H54 (cell line): ENCODE results near the gene KIAA1210.

Experiments
- DNase-seq: peaks from one replicate; pipeline ENCODE4 v3.0.0; 2011; ENCODE audit warnings: low spot score, mixed read lengths; ENCODE audit not compliant: insufficient read length
- FAIRE-seq: peaks from 3 replicates; lab custom pipeline; 2011; peaks lifted over from hg19 to GRCh38; lab: Jason Lieb, UNC
- POLR2A ChIP-seq: IDR thresholded peaks from 2 replicates; pipeline ENCODE4 v1.6.1; 2011; ENCODE audit warnings: low read depth, mild to moderate bottlenecking, low read length

The KIAA1210 gene

GRCh38 chrX:119121341-119121740 lies 6.3 kb downstream of the KIAA1210 start:
- TF ChIP-seq POLR2A: no peak
- FAIRE-seq (no peak), DNase-seq (no peak)

DNA sequence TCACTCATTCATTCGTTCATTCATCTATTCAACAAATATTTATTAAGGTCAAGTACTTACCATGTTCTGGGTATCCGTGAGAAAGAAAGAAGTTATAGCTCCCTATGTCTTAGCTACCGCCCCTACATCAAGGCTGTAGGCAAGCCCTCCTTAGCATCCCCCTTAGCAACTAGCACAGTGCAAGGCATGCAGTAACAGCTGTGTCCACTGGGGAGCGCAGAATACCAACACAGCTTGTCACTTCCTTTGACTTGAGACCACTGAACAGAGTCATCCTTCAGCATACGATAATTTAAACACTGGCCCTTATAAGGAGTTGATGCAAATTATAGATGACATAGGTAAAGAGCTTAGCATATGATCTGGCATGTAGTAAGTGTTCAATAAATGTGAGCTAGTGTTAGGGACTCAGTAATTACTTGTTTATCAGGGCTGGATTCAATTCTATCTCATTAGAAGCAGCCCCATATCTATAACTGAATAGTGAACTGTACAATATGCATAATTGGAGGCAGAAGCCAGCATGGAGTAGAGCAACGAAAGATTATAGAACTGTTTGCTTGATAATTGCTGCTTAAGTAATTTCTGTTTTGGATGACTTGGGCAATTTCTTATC lies 8.7 kb downstream of the KIAA1210 start:
- FAIRE-seq: peak; percentile 15
- peak; percentile 15 for DNase-seq
- TF ChIP-seq POLR2A: no peak

DNA sequence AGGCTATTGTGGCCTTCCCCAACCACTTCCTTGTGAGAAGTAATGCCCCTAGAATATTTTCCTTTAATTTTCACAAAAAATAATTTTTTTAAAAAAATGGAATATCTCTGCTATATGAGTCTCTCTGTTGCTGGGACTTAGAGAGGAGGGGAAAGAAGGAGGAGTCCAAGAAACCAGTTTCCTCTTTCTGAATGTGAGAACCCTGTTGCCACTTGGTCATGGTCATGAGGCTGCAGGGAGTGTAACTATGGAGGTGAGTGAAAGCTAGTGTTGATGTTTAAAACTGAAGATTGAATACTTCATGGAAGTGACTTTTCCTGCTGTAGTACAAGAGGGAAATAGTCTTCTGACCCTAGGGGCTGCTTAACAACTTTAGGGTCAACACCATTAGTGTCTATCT lies 20.4 kb downstream of the KIAA1210 start:
- DNase-seq (no peak), FAIRE-seq (no peak)
- no peak for TF ChIP-seq POLR2A

GRCh38 chrX:119105826-119106225 lies 21.8 kb downstream of the KIAA1210 start:
- TF ChIP-seq POLR2A: no peak
- FAIRE-seq: no peak
- DNase-seq: no peak

DNA sequence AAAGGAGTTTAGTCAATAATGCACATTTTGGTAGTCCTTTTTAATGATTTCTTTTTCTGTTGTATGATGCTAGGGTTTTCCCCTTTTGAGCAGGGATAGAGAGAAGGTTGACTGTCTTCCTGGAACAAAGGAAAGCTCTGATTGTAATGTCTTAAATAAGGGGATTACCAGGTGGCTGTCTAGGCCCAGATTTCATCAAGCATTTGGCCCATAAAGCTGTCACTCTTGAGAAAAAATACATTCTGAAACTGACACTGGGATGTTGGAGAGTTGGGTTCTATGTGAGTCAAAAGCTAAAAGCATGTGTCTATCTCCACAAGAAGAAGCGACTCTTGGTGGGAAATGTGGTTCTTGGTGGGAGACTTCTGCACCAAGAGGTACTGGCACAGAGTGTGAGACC lies 26.4 kb downstream of the KIAA1210 start:
- no peak for DNase-seq
- FAIRE-seq: no peak
- no peak for TF ChIP-seq POLR2A

DNA sequence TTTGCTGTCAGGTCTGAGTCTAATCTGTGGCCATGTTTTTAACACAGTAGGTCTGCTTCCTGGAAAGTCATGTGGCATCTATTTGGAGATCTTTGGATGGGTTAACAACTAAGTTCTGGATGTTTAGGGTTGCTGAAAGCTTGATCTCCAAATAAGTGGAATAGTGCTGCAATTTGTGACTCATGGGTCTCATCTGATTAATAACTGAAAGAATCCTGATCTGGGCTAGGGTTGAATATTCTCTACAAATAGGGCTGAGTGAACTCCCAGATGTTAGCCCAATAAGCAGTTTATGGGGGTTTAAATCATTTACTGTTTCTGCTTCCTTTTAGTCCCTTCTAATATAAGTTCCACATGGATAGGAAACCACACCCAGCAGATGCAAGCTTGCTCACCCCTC lies 31.7 kb downstream of the KIAA1210 start:
- no peak for DNase-seq

DNA sequence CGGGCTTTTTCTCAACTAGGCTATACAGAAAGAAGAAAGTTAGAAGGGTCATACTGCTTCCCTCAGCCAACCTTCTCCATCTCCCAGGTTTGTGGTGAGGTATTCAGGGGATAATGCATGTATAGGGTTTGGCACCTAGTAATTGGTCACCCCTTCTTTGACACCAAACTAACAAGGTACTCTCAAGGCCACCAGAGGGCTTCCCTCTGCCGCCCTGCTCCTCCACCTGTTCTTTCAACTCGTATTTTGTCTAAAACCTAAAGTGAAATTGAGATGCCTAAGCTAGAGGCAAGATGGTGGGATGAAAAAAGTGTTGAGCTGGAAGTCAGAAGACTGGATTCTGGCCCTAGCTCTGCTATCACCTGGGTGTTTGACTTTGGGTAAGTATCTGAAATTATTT lies 32.8 kb downstream of the KIAA1210 start:
- TF ChIP-seq POLR2A: no peak
- DNase-seq (no peak), FAIRE-seq (no peak)

More for the DNA sequence above, 31.7 kb downstream of the KIAA1210 start:
- FAIRE-seq: no peak
- TF ChIP-seq POLR2A: no peak

DNA sequence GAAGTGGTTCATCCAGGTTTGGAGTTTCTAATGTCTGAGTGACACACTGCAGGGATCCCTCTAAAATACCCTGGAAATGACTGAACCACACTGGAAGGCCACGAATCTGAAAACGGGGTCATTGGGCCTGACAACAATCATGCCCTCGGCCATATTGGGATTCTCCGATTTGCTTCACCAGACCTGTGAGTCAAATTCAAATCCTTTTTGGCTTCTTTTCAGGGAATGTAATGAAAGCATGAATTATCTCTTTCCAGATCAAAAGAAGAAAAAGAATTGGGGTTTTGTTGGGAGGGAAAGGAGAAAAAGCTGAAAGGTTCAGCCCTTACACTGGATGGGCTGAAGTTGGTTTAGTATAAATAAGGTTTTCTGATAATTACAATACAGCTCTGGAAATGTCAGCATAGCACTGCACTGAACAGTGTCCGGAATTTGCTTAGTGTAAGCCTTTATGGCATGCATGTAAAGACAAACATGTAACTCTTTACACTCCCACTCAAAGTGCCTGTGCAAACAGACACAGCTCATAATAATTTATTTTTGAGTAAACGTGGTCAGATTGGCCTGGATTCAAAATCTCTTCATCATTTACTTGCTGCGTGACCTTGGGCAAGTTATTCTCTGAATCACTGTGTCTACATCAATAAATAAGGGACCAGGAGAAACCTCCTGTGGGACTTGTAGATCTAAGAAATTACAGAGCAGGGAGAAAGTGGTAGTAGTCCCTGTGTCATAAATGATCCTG lies 33.4 kb downstream of the KIAA1210 start:
- DNase-seq (no peak), FAIRE-seq (no peak)
- TF ChIP-seq POLR2A: no peak

GRCh38 chrX:119090627-119091026 lies 37.0 kb downstream of the KIAA1210 start:
- DNase-seq (no peak), FAIRE-seq (no peak)
- TF ChIP-seq POLR2A: no peak

- no peak for TF ChIP-seq POLR2A
- DNase-seq: no peak
- no peak for FAIRE-seq
Observed at GRCh38 chrX:119089619-119090018, 38.0 kb downstream of the KIAA1210 start.

DNA sequence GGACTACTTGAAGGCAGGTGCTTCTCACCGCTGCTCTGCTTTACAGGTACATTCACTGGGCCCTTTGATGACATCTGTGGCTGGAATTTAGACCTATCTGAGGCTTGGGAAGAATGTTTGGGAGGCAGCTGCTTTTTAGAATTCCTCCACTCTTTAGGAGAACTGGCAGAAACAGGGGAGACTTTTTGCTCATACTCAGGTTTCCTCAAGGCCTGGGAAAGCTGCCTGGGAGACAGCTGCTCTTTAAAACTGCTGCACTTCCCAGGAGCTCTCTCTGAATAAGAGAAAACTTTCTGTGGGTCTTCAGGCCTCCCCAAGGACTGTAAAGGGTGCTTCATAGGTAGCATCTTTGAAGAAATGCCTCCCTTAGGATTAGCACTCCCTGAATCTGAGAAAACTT lies 40.5 kb downstream of the KIAA1210 start:
- no peak for DNase-seq
- no peak for TF ChIP-seq POLR2A
- FAIRE-seq: no peak

GRCh38 chrX:119084766-119085165 lies 42.8 kb downstream of the KIAA1210 start:
- no peak for DNase-seq
- TF ChIP-seq POLR2A: no peak
- FAIRE-seq: no peak

DNA sequence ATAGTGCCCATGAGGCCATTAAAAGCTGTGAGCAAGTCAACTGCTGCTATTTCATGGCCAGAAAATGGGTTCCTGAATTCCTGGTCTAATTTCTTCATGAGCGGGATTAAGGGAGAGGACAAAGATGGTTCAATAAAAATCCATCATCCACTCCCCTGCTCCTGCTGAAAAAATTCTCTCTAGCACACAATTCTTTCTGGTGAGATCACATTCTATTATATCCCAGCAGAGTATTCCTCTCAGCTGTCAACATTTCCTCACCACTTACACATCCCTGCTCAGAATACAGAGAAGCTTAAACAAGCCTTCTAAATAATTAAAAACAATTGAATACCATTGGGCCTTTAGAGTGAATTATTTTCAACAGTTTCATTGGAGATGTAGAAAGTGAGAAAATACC lies 45.3 kb downstream of the KIAA1210 start:
- TF ChIP-seq POLR2A: no peak
- FAIRE-seq (no peak), DNase-seq (no peak)

GRCh38 chrX:119075270-119076025 lies 52.2 kb downstream of the KIAA1210 start:
- no peak for DNase-seq
- no peak for FAIRE-seq
- no peak for TF ChIP-seq POLR2A
